Measurements from ENCODE around the gene NBPF4.
"Not testable (repeated sequence)": the region's sequence is repeated elsewhere in the genome, so short reads cannot be mapped to it uniquely, and the experiment has no call there.

NBPF4 gene

DNA sequence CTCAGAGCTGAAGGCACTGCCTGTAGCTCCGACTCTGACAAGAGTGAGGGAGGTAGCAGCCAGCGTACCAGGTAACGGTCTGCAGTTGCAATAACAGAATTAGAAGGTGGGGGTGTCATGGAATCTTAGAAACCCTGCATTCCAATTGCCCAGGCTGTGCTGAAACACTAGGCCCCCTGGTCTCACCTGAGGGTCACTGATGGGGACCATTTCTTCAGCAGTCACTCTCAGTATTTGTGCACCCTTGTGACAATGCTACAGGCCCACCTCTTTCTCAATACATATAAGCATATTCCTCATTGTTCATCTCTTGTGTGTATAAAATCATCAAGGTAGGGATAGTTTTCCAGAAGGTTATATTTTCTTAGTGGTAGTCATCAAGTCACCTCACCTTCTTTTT, at the start of gene NBPF4:
Gene NBPF4 (minus strand): TSS at position 101 of the 400 bp plus-strand sequence. CDS start 315 bp downstream, outside the sequence.
- H3K4me3 ChIP-seq (ENCODE audit: low read depth, low read length); DNase-seq (ENCODE audit: low read depth): not testable (repeated sequence)

- DNase-seq (ENCODE audit: low read depth); H3K4me3 ChIP-seq (ENCODE audit: low read depth, low read length): not testable (repeated sequence)
Measured at GRCh38 chr1:108282528-108283257, 38.8 kb upstream of the NBPF4 start.

DNA sequence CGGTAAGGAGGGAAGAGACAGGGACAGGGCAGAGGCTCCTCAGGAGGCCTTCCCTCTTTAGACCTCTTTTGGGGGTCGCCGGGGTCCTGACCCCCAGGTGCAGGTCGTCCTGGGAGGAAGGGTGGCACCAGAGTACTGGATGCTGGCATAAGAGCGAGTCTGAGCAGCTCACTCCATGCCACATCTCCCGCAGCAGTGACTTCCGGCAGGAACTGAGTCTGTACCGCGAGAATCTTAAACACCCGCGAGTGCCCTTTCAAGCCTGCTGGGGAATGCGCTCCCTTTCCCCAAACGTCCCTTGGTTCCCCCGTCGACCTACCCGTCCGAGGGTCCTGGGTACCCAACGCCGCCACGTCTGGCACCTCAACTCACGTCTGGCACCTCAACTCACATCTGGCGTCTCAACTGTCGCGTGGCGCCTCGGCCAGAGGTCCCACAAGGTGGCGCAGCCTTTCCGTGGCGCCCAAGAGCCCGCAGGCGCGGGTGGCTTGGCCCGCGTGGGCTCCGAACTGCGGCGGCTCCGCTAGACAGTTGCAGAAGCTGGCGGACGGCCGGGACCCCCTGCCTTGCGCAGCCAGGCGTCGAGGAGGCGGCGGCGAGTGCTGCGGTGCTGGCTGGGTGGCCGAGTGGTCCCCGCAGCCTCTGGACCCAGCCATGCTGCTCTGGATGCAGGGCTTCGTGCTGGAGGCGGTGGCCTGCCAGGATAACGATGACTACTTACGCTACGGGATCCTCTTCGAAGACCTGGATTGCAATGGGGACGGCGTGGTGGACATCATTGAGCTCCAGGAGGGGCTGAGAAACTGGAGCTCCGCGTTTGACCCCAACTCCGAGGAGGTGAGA, 28.8 kb upstream of the NBPF4 start:
- DNase-seq (ENCODE audit: low read depth); H3K4me3 ChIP-seq (ENCODE audit: low read depth, low read length): not testable (repeated sequence)

DNA sequence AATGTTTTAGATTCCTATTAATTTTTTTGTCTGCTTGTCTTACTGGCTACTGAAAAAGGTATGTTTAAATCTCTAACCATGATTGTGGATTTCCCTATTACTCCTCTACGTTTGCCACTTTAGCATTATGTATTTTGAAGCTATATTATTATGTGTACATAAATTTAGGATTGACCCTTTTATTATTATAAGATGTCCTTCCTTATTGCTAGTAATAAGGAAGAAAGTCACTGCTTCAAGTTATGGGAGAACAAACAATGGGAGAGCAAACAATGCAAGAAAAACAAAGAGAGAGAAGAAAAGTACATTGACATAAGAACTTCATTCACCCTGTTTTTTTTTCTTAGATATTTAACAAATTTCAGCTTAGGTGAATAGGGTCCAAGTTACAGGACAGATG, 23.2 kb upstream of the NBPF4 start:
- not testable (repeated sequence) for H3K4me3 ChIP-seq (ENCODE audit: low read depth, low read length); DNase-seq (ENCODE audit: low read depth)

DNA sequence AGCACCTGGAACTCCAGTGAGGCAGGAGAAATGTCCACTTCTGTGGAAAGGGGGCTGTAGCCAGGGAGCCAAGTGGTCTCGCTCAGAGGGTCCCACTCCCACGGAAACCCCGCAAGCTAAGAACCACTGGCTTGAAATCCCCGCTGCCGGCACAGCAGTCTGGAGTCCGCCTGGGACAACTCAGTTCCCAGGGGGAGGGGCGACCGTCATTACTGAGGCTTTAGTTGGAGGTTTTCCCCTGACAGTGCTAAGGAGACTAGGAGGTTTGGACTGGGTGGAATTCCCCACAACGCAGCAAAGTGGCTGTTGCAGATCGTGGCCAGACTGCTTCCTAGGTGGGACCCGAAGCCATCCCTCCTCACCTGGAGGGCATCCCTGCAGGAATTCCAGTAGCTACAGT, 18.1 kb upstream of the NBPF4 start:
- DNase-seq (ENCODE audit: low read depth); H3K4me3 ChIP-seq (ENCODE audit: low read depth, low read length): not testable (repeated sequence)

DNA sequence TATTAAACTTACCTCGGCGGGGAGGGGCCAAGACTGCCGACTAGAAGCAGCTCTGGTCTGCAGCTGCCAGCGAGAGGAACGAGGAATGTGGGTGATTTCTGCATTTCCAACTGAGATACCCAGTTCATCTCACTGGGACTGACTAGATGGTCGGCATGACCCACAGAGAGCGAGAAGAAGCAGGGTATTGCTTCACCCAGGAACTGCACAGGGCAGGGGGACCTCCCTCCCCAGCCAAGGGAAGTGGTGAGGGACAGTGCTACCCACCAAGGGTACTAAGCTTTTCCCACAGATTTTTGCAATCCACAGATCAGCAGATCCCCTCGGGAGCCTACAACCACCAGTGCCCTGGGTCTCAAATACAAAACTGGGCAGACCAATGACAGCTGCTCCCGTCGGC, 17.6 kb upstream of the NBPF4 start:
- not testable (repeated sequence) for DNase-seq (ENCODE audit: low read depth)

GRCh38 chr1:108260578-108261259, 16.8 kb upstream of the NBPF4 start:
- H3K4me3 ChIP-seq (ENCODE audit: low read depth, low read length); DNase-seq (ENCODE audit: low read depth): not testable (repeated sequence)

More for the DNA sequence above, 17.6 kb upstream of the NBPF4 start:
- not testable (repeated sequence) for H3K4me3 ChIP-seq (ENCODE audit: low read depth, low read length)

DNA sequence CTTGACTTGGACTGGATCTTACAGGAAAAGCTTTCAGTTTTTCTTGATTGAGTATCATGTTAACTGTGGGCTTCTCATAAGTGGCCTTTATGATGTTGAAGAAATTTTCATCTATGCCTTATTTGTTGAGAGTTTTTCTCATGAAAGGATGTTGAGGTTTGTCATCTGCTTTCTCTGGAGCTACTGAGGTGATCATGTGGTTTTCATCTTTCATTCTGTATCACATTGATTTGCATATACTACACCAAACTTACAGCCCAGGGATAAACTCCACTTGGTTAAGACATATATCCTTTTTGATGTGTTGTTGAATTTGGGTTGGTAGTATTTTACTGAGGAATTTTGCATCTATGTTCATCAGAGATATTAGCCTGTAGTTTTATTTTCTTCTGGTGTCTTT, 11.6 kb upstream of the NBPF4 start:
- DNase-seq (ENCODE audit: low read depth): not testable (repeated sequence)

GRCh38 chr1:108239426-108239825, 4.5 kb downstream of the NBPF4 start:
- not testable (repeated sequence) for DNase-seq (ENCODE audit: low read depth); H3K4me3 ChIP-seq (ENCODE audit: low read depth, low read length)

More for the DNA sequence above, 11.6 kb upstream of the NBPF4 start:
- not testable (repeated sequence) for H3K4me3 ChIP-seq (ENCODE audit: low read depth, low read length)

GRCh38 chr1:108235308-108235707, 8.6 kb downstream of the NBPF4 start:
- H3K4me3 ChIP-seq (ENCODE audit: low read depth, low read length); DNase-seq (ENCODE audit: low read depth): not testable (repeated sequence)

DNA sequence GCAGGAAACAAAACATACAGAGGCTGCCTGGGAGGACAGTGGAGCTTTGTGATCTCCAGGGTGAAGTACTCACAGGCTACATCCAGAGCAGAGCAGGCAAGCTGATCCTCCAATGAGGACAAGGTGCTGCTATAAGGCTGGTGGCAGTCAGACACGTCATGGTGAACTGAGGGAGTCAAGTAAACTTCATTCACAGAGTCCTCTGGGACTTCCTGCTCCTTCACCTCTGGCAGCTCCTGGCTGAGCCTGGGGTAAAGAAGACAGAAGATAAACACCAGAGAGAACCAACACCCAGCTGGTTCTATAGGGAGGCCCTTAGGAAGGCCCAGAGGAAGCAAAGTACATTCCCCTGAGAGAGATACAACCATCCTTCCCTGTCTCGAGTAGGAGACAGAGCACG, 11.7 kb downstream of the NBPF4 start:
- H3K4me3 ChIP-seq (ENCODE audit: low read depth, low read length); DNase-seq (ENCODE audit: low read depth): not testable (repeated sequence)

GRCh38 chr1:108229976-108230375, 13.9 kb downstream of the NBPF4 start:
- not testable (repeated sequence) for H3K4me3 ChIP-seq (ENCODE audit: low read depth, low read length); DNase-seq (ENCODE audit: low read depth)

DNA sequence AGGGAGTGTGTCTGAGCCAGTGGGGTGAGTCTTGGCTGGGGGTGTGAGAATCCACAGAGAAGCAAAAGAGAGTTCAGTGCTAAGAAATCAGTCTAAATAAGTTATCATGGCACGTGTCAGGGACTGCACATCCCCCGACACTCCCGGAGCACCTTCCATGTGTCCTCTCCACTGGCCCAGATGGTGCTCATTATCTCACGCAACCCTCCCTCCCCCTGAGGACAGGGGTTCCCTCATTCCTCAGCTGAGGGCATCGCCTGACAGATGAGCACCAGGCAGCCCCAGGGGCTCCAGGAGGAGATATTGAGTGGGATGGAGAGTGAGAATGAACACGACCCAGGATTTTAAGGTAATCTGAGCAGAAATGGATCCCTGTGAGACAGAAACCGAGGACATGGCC, 16.1 kb downstream of the NBPF4 start:
- not testable (repeated sequence) for H3K4me3 ChIP-seq (ENCODE audit: low read depth, low read length); DNase-seq (ENCODE audit: low read depth)

- not testable (repeated sequence) for DNase-seq (ENCODE audit: low read depth); H3K4me3 ChIP-seq (ENCODE audit: low read depth, low read length)
Measured at GRCh38 chr1:108226855-108227254, 17.0 kb downstream of the NBPF4 start.

DNA sequence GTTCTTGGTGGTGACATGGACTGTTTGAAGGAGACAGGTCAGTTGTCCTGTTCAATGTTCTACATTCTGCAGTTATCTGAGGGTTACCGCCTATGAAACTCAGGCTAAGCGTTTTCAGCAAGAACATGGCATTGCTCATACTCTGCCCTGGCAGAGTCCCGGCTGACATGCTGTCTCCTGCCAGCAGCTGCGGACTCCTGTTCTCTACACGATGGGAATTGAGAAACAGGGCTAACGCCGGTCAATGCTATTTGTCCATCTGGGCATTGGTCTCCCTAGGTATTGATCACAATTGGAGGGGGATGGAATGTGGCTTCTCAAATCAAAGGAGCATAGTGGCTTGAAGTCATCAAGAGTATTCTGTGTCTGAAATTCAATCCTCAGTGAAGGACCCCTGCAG, 20.6 kb downstream of the NBPF4 start:
- DNase-seq (ENCODE audit: low read depth); H3K4me3 ChIP-seq (ENCODE audit: low read depth, low read length): not testable (repeated sequence)

- H3K4me3 ChIP-seq (ENCODE audit: low read depth, low read length); DNase-seq (ENCODE audit: low read depth): not testable (repeated sequence)
Measured at GRCh38 chr1:108217515-108218174, 26.2 kb downstream of the NBPF4 start.

DNA sequence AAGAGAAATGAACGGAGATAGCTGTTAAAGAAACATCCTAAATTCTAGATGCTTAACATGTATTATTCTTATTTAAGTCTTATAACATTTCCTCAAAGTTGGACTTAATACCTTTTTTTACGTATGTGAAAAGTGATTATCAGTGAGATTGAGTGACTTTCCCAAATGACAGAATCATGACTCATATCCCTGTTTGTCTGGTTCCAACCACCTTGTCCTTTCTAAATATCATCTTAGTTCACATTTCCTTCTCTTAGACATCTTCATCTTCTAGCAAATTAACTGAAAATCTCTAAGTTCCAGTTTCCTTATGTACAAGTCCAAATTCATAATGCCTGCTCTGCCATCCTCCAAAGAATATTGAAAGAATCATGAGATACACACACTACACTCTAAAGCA, 26.9 kb downstream of the NBPF4 start:
- H3K4me3 ChIP-seq (ENCODE audit: low read depth, low read length); DNase-seq (ENCODE audit: low read depth): not testable (repeated sequence)

- not testable (repeated sequence) for DNase-seq (ENCODE audit: low read depth); H3K4me3 ChIP-seq (ENCODE audit: low read depth, low read length)
Measured at GRCh38 chr1:108216028-108216890, 27.6 kb downstream of the NBPF4 start.

All from GM12864 (cell line).